Ascending aorta (tissue), 2 donors: ENCODE data around the gene ALDH5A1. TPM values are rescaled to one million over a fixed set of nuclear protein-coding genes. Genes with fewer than 3 reads are reported as not detected.

Experiments used
- DNase-seq, 2 donors: peaks; one replicate each; pipeline ENCODE4 v3.0.0-alpha.2; 2019; ENCODE audit warnings: low spot score in 2 of 2
- H3K27ac ChIP-seq, 2 donors: fragments of 200-600 bp; sonication (generic); one replicate each; pipeline ENCODE4 v1.5.1; 2016 to 2017; ENCODE audit warnings: mild to moderate bottlenecking in 1 of 2
- H3K27me3 ChIP-seq: fragments of 200-600 bp; sonication (generic); one replicate; pipeline ENCODE4 v1.5.1; 2017
- H3K36me3 ChIP-seq, 2 donors: fragments of 200-600 bp; sonication (generic); one replicate each; pipeline ENCODE4 v1.5.1; 2016
- H3K4me1 ChIP-seq, 2 donors: fragments of 200-600 bp; sonication (generic); one replicate each; pipeline ENCODE4 v1.5.1; 2016 to 2017; ENCODE audit warnings: mild to moderate bottlenecking in 1 of 2
- H3K4me3 ChIP-seq, 2 donors: fragments of 200-600 bp; sonication (generic); one replicate each; pipeline ENCODE4 v1.5.1; 2016 to 2017; ENCODE audit warnings: mild to moderate bottlenecking in 1 of 2
- H3K9me3 ChIP-seq, 2 donors: fragments of 200-600 bp; sonication (generic); one replicate each; pipeline ENCODE4 v1.5.1; 2016
- intact Hi-C: fragments of 100-400 bp; cut with DNase I; formaldehyde crosslinking; loops from one replicate; pipeline ENCODE4 v1.15.1; 2023
- total RNA-seq: library from RNA; depleted of rRNA; stranded (reverse); fragments of >200 nt; gene quantifications from one replicate; pipeline ENCODE4 v1.1.0, GENCODE V29; 2016
- TF ChIP-seq, protein P1 (sequence below), 3 experiments: fragments of 200-600 bp in 2 of 3; fragments of 450-650 bp in 1 of 3; sonication (generic) in 2 of 3; IDR thresholded peaks; one replicate each; pipeline ENCODE4 v1.5.1; 2016 to 2019; ENCODE audit warnings: antibody characterized with exemption in 3 of 3, mild to moderate bottlenecking in 1 of 3, moderate library complexity in 1 of 3

ALDH5A1 gene
- total RNA-seq, 1 donor from 2014 or later: 0.21 TPM

DNA sequence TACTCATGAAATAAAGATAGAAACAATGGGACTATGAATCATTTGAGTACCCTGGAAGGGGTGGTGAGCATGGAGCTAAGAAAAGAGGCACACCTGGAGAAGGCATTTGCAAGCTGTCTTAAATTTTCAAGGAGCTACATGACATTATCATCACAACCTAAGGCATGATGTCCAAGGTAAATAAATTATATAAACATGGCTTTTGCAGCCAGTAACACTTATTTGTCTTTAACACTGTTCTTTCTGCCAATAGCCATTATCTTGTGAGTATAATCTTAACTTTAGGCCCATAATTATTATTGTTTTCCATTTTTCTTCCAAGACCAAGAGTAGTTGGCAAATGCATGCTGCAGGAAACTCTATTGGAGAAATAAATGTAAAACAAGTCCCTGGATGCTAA lies 63.7 kb downstream of the ALDH5A1 start:
- Histone ChIP-seq H3K4me1 (no peaks in the 10 kb centered on the region), H3K4me3 (no peak overlapping the region), H3K27ac (no peak overlapping the region), H3K36me3 (no peaks in the 10 kb centered on the region), H3K27me3 (no peaks in the 10 kb centered on the region), H3K9me3 (no peaks in the 10 kb centered on the region)
- TF ChIP-seq, protein P1, sequence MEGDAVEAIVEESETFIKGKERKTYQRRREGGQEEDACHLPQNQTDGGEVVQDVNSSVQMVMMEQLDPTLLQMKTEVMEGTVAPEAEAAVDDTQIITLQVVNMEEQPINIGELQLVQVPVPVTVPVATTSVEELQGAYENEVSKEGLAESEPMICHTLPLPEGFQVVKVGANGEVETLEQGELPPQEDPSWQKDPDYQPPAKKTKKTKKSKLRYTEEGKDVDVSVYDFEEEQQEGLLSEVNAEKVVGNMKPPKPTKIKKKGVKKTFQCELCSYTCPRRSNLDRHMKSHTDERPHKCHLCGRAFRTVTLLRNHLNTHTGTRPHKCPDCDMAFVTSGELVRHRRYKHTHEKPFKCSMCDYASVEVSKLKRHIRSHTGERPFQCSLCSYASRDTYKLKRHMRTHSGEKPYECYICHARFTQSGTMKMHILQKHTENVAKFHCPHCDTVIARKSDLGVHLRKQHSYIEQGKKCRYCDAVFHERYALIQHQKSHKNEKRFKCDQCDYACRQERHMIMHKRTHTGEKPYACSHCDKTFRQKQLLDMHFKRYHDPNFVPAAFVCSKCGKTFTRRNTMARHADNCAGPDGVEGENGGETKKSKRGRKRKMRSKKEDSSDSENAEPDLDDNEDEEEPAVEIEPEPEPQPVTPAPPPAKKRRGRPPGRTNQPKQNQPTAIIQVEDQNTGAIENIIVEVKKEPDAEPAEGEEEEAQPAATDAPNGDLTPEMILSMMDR (IDR thresholded peaks at IDR 0.05): no peak
- no peak for DNase-seq
- intact Hi-C loops: no loop called here

DNA sequence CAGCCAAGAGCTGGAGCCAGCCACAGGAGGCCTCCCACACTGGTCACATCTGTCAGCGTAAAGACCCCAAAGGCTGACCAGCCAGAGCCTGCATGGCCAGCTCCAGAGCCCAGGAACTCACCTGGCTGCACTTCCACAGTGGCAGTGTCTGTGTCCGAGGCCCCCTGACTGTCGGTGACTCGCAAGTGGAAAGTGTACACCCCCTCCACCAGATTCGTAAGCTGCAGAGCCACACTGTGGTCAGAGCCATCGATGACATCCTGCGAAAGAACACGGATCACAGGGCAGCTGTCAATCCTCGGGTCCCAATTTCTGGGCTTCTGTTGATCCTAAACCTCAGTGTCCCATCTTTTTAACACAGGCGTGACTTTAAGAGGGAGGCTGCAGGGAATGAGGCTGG lies 69.3 kb downstream of the ALDH5A1 start:
- Histone ChIP-seq H3K9me3 (no peaks in the 10 kb centered on the region), H3K27ac (no peak overlapping the region), H3K4me1 (no peaks in the 10 kb centered on the region), H3K27me3 (no peaks in the 10 kb centered on the region), H3K36me3 (no peaks in the 10 kb centered on the region), H3K4me3 (no peak overlapping the region)
- intact Hi-C loops: no loop called here
- TF ChIP-seq, protein P1 (IDR thresholded peaks at IDR 0.05): no peak
- DNase-seq: no peak

DNA sequence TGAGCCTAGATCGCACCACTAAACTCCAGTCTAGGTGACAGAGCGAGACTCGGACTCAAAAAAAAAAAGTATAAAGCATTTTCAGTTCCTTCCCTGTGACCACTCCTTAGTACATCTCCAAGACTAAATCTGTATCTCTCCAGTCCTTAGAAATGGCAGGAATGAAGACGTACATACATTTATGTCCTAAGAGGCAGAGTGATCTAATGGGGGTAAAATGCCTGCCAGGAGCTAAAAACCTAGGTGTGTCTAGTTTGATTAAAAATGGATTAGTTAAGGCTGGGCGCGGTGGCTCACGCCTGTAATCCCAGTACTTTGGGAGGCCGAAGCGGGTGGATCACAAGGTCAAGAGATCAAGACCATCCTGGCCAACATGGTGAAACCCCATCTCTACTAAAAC lies 70.4 kb downstream of the ALDH5A1 start:
- H3K36me3 ChIP-seq: no peaks in the 10 kb centered on the region
- H3K27ac ChIP-seq: no peak overlapping the region
- H3K9me3 ChIP-seq: no peaks in the 10 kb centered on the region
- no peak overlapping the region for H3K4me3 ChIP-seq
- no peak for DNase-seq
- intact Hi-C loops: no loop called here
- no peaks in the 10 kb centered on the region for H3K4me1 ChIP-seq
- H3K27me3 ChIP-seq: no peaks in the 10 kb centered on the region
- TF ChIP-seq, protein P1 (IDR thresholded peaks at IDR 0.05): no peak

DNA sequence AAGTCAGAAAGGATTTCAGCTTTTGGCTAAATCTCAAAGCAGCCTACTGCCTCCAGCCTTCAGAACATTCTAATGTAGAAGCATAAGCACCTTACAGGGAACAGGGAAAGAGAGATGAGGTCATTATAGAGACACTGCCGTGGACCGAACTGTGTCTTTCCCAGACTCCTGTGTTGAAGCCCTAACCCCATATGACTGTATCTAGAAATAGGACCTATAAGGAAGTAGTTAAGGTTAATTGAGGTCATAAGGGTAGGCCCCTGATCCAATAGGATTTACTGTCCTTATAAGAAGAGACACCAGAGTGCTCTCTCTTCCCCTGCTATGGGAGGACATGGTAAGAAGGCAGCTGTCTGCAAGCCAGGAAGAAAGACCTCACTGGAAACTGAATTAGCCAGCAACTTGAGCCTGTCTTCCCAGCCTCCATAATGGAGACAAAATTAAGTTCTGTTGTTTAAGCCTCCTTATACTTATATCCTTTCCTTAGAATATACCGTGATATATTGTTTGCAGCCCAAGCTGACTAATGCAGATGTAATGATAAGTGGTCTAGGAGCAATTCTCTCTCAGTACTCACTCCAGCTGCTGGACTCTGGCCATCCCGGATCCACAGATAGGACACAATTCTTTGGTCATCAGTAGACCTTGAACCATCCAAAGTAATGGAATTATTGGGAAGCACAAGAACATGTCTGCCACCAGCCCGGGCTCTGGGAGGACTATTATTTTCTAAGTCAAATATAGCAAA lies 71.4 kb downstream of the ALDH5A1 start:
- intact Hi-C loops: no loop called here
- Histone ChIP-seq H3K9me3 (no peaks in the 10 kb centered on the region), H3K27me3 (no peaks in the 10 kb centered on the region), H3K4me3 (no peak overlapping the region), H3K4me1 (no peaks in the 10 kb centered on the region), H3K36me3 (no peaks in the 10 kb centered on the region), H3K27ac (no peak overlapping the region)
- DNase-seq: no peak
- TF ChIP-seq, protein P1 (IDR thresholded peaks at IDR 0.05): no peak

DNA sequence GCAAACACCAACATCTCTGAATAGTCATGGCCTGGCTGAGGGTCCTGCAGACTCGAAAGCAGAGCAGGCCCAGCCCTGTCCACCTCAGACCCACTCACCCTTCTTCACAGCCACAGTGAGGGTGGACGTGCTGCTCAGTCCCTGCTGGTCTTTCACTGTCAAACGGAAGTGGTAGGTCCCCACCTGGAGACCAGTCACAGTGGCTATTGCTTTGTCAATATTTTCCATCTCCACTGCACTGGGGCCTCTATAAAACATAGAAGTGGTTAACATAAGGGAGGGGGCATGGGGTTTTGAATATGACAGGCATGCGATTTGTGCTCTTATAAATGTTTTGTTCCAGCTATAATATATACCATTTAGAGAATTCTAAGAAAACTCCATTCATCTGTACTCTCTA lies 73.9 kb downstream of the ALDH5A1 start:
- H3K4me1 ChIP-seq: no peaks in the 10 kb centered on the region
- no peaks in the 10 kb centered on the region for H3K27me3 ChIP-seq
- intact Hi-C loops: no loop called here
- TF ChIP-seq, protein P1 (IDR thresholded peaks at IDR 0.05): no peak
- no peak overlapping the region for H3K27ac ChIP-seq
- DNase-seq: no peak
- no peak overlapping the region for H3K4me3 ChIP-seq
- no peaks in the 10 kb centered on the region for H3K9me3 ChIP-seq
- no peaks in the 10 kb centered on the region for H3K36me3 ChIP-seq

DNA sequence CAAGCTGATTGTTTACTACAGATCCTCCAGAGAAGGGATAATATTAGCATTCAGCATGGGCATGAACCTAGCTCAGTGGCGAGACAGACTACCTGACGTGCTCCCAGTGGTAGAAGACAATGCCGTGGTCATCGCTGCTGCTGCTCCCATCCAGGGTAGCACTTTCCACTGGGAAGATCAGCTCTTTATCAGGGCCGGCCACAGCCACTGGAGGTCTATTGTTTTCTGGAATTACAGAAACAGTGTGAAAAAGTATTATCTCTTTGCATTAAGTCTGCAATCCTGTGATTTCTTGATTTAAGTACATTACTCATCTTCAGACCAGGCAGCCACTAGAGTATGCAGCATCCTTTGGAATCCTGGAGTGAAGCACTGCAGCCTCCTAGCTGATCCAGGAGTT lies 75.0 kb downstream of the ALDH5A1 start:
- Histone ChIP-seq H3K27ac (no peak overlapping the region), H3K4me1 (no peaks in the 10 kb centered on the region), H3K27me3 (no peaks in the 10 kb centered on the region), H3K36me3 (no peaks in the 10 kb centered on the region), H3K4me3 (no peak overlapping the region), H3K9me3 (no peaks in the 10 kb centered on the region)
- DNase-seq: no peak
- TF ChIP-seq, protein P1 (IDR thresholded peaks at IDR 0.05): no peak
- intact Hi-C loops: no loop called here
